ENCODE measurements around the gene FBXL17. TPM values are rescaled to one million over a fixed set of nuclear protein-coding genes. Genes with fewer than 3 reads are reported as not detected.

Gene FBXL17
- total RNA-seq, 4 donors from 2014 or later = 14.4 to 22.0 (median 16.6) TPM

DNA sequence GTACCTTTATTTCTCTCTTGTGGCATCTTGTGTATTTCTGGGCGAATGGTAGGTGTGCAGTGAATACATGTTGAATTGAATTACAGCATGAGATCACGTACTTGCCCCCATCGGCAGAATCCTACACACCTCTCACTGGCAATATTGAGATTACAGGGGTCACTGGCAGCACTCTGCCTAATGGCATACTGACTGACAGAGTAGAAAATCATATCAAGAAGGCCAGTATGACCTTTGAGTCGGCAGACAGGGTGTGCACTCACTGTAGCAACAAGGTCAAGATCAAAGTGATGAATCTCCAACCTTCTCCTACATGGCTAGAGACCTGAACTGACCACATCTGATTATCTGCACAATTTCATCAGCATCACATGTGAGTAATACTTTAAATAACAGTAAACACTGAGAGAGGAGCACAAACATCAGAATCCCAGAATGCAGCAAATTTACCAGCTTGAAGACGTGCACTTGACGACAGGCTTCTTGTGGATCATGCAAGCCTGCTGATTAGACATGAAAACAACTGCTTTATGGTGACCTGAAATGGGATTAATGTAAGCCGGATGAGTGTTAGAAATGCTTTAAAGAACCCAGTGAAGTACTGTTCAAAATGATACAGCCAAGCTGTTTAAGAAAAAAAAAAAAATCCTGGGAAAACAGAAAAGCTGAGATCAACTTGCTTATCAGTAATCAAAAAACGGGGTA, 444.1 kb downstream of the FBXL17 start:
- intact Hi-C loops (cut with DNase I) = no loop called here

DNA sequence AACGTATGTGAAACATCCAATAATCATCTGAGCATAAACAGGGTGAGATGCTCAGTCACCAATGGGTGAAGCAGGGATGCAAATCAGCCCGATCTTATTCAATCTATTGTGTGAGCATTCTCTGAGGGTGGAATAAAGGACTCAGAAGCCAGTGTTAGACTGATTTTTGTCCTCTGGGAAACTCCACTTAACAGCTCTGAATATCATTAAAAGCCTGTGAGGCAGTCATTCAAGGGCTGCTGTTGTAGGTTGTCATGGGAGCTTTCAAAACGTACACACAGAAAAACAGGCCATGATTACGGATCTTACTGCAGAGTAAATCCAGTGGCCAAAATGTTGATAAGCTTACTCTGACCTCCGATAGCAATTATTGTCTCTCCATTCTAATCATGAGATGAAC, 444.7 kb downstream of the FBXL17 start:
- Histone ChIP-seq H3K36me3 (no peaks in the 10 kb centered on the region), H3K9me3 (no peaks in the 10 kb centered on the region), H3K4me1 (peaks cover 0 to 6% (median 2%) of the 10 kb centered on the region in 4 donors), H3K27ac (replicated peaks in 1 of 4) (no peak overlapping the region), H3K27me3 (no peaks in the 10 kb centered on the region), H3K4me3 (no peak overlapping the region)
- DNase-seq (ENCODE audit: extremely low spot score) = no peak
- TF ChIP-seq POLR2AphosphoS5 (IDR thresholded peaks at IDR 0.05) (no peak), POLR2A (IDR thresholded peaks at IDR 0.05; ENCODE audit: low read depth) (no peak), EP300 (IDR thresholded peaks at IDR 0.05) (no peak)
- TF ChIP-seq, protein P1, sequence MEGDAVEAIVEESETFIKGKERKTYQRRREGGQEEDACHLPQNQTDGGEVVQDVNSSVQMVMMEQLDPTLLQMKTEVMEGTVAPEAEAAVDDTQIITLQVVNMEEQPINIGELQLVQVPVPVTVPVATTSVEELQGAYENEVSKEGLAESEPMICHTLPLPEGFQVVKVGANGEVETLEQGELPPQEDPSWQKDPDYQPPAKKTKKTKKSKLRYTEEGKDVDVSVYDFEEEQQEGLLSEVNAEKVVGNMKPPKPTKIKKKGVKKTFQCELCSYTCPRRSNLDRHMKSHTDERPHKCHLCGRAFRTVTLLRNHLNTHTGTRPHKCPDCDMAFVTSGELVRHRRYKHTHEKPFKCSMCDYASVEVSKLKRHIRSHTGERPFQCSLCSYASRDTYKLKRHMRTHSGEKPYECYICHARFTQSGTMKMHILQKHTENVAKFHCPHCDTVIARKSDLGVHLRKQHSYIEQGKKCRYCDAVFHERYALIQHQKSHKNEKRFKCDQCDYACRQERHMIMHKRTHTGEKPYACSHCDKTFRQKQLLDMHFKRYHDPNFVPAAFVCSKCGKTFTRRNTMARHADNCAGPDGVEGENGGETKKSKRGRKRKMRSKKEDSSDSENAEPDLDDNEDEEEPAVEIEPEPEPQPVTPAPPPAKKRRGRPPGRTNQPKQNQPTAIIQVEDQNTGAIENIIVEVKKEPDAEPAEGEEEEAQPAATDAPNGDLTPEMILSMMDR (IDR thresholded peaks at IDR 0.05) = no peak
- intact Hi-C loops (cut with DNase I) = no loop called here
- WGBS = 66% methylated on average over 5 of the region's 5 CpGs

More for the DNA sequence above, 444.1 kb downstream of the FBXL17 start:
- TF ChIP-seq EP300 (IDR thresholded peaks at IDR 0.05) = no peak
- TF ChIP-seq, protein P1 (IDR thresholded peaks at IDR 0.05) = no peak
- TF ChIP-seq POLR2A (IDR thresholded peaks at IDR 0.05; ENCODE audit: low read depth) = no peak
- TF ChIP-seq POLR2AphosphoS5 (IDR thresholded peaks at IDR 0.05) = no peak
- H3K4me1 ChIP-seq = peaks cover 0 to 6% (median 2%) of the 10 kb centered on the region in 4 donors
- no peaks in the 10 kb centered on the region for H3K27me3 ChIP-seq
- DNase-seq (ENCODE audit: extremely low spot score) = no peak
- H3K36me3 ChIP-seq = no peaks in the 10 kb centered on the region
- no peak overlapping the region for H3K4me3 ChIP-seq
- H3K27ac ChIP-seq (replicated peaks in 1 of 4) = no peak overlapping the region
- 76% methylated on average over 8 of the region's 8 CpGs for WGBS
- no peaks in the 10 kb centered on the region for H3K9me3 ChIP-seq

DNA sequence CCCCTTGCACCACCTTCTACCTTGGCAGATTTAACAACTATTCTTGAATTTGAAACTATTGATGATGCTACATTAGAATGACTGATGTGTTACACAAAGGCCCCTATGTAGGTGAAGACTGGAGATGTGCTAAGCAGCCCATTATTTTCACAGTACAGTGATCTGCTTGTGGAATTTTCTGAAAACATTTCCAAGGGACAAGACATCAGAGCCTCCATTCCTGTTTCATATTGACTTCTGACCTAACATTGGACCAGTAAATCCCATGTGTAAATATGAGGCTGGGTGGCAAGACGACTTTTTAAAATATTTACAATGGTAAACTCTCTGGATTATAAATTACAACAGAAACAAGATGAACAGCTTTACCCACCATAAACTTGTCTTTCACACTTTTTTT, 445.4 kb downstream of the FBXL17 start:
- H3K4me1 ChIP-seq = peaks cover 0 to 6% (median 2%) of the 10 kb centered on the region in 4 donors
- no peaks in the 10 kb centered on the region for H3K27me3 ChIP-seq
- TF ChIP-seq, protein P1 (IDR thresholded peaks at IDR 0.05) = no peak
- TF ChIP-seq EP300 (IDR thresholded peaks at IDR 0.05) (no peak), POLR2A (IDR thresholded peaks at IDR 0.05; ENCODE audit: low read depth) (no peak)
- H3K27ac ChIP-seq (replicated peaks in 1 of 4) = no peak overlapping the region
- no peaks in the 10 kb centered on the region for H3K36me3 ChIP-seq
- no peaks in the 10 kb centered on the region for H3K9me3 ChIP-seq
- WGBS = 41% methylated on average over 1 of the region's 1 CpG
- intact Hi-C loops (cut with DNase I) = no loop called here
- no peak for DNase-seq (ENCODE audit: extremely low spot score)
- H3K4me3 ChIP-seq = no peak overlapping the region

DNA sequence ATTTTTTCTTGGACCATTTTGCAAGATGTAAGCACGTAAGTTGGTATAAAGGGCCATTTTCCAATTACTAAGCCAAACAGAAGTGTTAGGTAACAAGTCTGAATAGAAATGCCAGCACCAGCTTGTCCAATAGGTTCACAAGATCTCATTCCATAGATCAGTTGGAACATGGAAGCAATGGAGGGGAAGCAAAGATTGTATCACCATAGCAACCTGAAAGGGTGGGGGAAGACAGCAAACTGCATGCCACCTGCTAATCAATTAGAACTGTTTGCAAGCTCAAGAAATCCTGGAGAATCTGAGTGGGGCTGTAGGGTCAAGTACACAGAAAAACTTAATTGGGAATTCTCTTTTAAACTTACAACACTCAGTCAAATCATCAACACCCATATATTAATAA, 446.3 kb downstream of the FBXL17 start:
- TF ChIP-seq EP300 (IDR thresholded peaks at IDR 0.05) (no peak), POLR2AphosphoS5 (IDR thresholded peaks at IDR 0.05) (no peak), POLR2A (IDR thresholded peaks at IDR 0.05; ENCODE audit: low read depth) (no peak)
- TF ChIP-seq, protein P1 (IDR thresholded peaks at IDR 0.05) = no peak
- no peak overlapping the region for H3K27ac ChIP-seq (replicated peaks in 1 of 4)
- H3K27me3 ChIP-seq = no peaks in the 10 kb centered on the region
- no peak overlapping the region for H3K4me3 ChIP-seq
- WGBS = 77% methylated on average over 1 of the region's 1 CpG
- no peaks in the 10 kb centered on the region for H3K36me3 ChIP-seq
- intact Hi-C loops (cut with DNase I) = no loop called here
- peaks cover 0 to 6% (median 2%) of the 10 kb centered on the region in 4 donors for H3K4me1 ChIP-seq
- no peaks in the 10 kb centered on the region for H3K9me3 ChIP-seq
- DNase-seq (ENCODE audit: extremely low spot score) = no peak

DNA sequence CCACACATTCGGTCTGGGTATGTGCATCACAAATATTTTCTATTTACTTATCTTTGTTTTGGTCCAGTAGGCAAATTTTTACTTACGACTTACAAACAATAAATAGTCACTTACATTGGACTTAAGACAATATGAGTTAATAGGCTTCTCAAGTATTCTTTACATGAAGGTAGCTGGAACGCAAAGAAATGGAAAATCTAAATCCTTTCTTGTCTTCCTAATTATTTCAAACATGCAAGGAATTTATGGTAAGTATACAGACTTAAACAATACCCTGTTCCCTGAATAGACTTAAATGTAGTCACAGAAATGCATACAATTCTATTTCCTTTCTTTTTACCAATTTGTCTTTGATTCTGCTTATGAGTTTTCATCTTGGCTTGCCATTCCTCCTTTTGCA, 448.6 kb downstream of the FBXL17 start:
- WGBS = 90% methylated on average over 3 of the region's 3 CpGs
- intact Hi-C loops (cut with DNase I) = no loop called here
- no peak overlapping the region for H3K27ac ChIP-seq (replicated peaks in 1 of 4)
- no peaks in the 10 kb centered on the region for H3K36me3 ChIP-seq
- no peak for DNase-seq (ENCODE audit: extremely low spot score)
- H3K4me1 ChIP-seq = peaks cover under 1 to 8% (median 3%) of the 10 kb centered on the region in 4 donors
- TF ChIP-seq, protein P1 (IDR thresholded peaks at IDR 0.05) = no peak
- no peak for TF ChIP-seq POLR2A (IDR thresholded peaks at IDR 0.05; ENCODE audit: low read depth)
- TF ChIP-seq EP300 (IDR thresholded peaks at IDR 0.05) = no peak
- no peak for TF ChIP-seq POLR2AphosphoS5 (IDR thresholded peaks at IDR 0.05)
- H3K9me3 ChIP-seq = no peaks in the 10 kb centered on the region
- H3K4me3 ChIP-seq = no peak overlapping the region
- H3K27me3 ChIP-seq = no peaks in the 10 kb centered on the region

Measured in esophagus muscularis mucosa (tissue), 4 donors.